T47D (cell line): Measurements from ENCODE around the gene BTBD9.
A peak's percentile ranks its signal among the peaks of the same experiment; 100 is the strongest.

Experiments
- DNase-seq, 2 experiments: peaks; one replicate each; pipeline versions ENCODE4 v3.0.0 to v3.0.0-alpha.2; 2011 to 2012; ENCODE audit warnings: low read depth in 1 of 2, low spot score in 1 of 2
- JUND ChIP-seq: IDR thresholded peaks from 2 replicates; pipeline ENCODE4 v1.6.1; 2012; ENCODE audit warnings: low read depth
- in situ Hi-C: cut with HindIII; loops from 2 replicates; pipeline ENCODE4 v1.10.0; 2016; ENCODE audit warnings: low sequenced_read_pairs, low pct_unique_long_range_greater_than_20kb

Gene BTBD9

GRCh38 chr6:38284802-38285394, 354.8 kb downstream of the BTBD9 start:
- in situ Hi-C loops = no loop called here

GRCh38 chr6:38283734-38284362, 355.9 kb downstream of the BTBD9 start:
- TF ChIP-seq JUND = no peak
- DNase-seq = no peak
- in situ Hi-C loops = no loop called here

More at GRCh38 chr6:38284802-38285394, 354.8 kb downstream of the BTBD9 start:
- no peak for TF ChIP-seq JUND
- DNase-seq = no peak

- no peak for TF ChIP-seq JUND
- in situ Hi-C loops = no loop called here
These were observed 356.8 kb downstream of the BTBD9 start for GRCh38 chr6:38282911-38283310.

GRCh38 chr6:38281126-38281525, 358.6 kb downstream of the BTBD9 start:
- no peak for TF ChIP-seq JUND
- no peak for DNase-seq
- in situ Hi-C loops = no loop called here

More at GRCh38 chr6:38282911-38283310, 356.8 kb downstream of the BTBD9 start:
- no peak for DNase-seq

- no peak for TF ChIP-seq JUND
- DNase-seq = no peak
- in situ Hi-C loops = no loop called here
These were observed 359.7 kb downstream of the BTBD9 start for GRCh38 chr6:38279963-38280588.

GRCh38 chr6:38279423-38279822, 360.3 kb downstream of the BTBD9 start:
- in situ Hi-C loops = no loop called here
- DNase-seq = peak in 1 of 2 experiments; percentile 44
- TF ChIP-seq JUND = no peak

GRCh38 chr6:38273325-38273724, 366.4 kb downstream of the BTBD9 start:
- TF ChIP-seq JUND = no peak
- DNase-seq = no peak
- in situ Hi-C loops = no loop called here

GRCh38 chr6:38272222-38272621, 367.5 kb downstream of the BTBD9 start:
- no peak for TF ChIP-seq JUND
- DNase-seq = no peak
- in situ Hi-C loops = no loop called here

GRCh38 chr6:38271081-38271480, 368.6 kb downstream of the BTBD9 start:
- TF ChIP-seq JUND = no peak

GRCh38 chr6:38270367-38270766, 369.4 kb downstream of the BTBD9 start:
- in situ Hi-C loops = no loop called here
- TF ChIP-seq JUND = no peak
- no peak for DNase-seq

More at GRCh38 chr6:38271081-38271480, 368.6 kb downstream of the BTBD9 start:
- in situ Hi-C loops = no loop called here
- no peak for DNase-seq

- DNase-seq = no peak
- in situ Hi-C loops = no loop called here
- TF ChIP-seq JUND = no peak
These were observed 370.1 kb downstream of the BTBD9 start for GRCh38 chr6:38269461-38270172.

GRCh38 chr6:38268342-38268741, 371.4 kb downstream of the BTBD9 start:
- no peak for DNase-seq

GRCh38 chr6:38266921-38267354, 372.8 kb downstream of the BTBD9 start:
- TF ChIP-seq JUND = no peak

More at GRCh38 chr6:38268342-38268741, 371.4 kb downstream of the BTBD9 start:
- no peak for TF ChIP-seq JUND
- in situ Hi-C loops = no loop called here

More at GRCh38 chr6:38266921-38267354, 372.8 kb downstream of the BTBD9 start:
- in situ Hi-C loops = no loop called here
- no peak for DNase-seq
